Uterus (tissue), 2 donors: ENCODE results near the gene CACNB2.

Experiments used
- POLR2A ChIP-seq, 2 donors: fragments of 450-650 bp; IDR thresholded peaks; one replicate each; pipeline ENCODE4 v1.6.1; 2016; ENCODE audit warnings: antibody characterized with exemption in 2 of 2, mild to moderate bottlenecking in 1 of 2, moderate library complexity in 1 of 2
- TF ChIP-seq, protein P1 (sequence below), 4 experiments: fragments of 200-600 bp in 2 of 4; fragments of 450-650 bp in 2 of 4; sonication (generic) in 2 of 4; IDR thresholded peaks; one replicate each; pipeline ENCODE4 v1.5.1; 2016 to 2019; ENCODE audit warnings: antibody characterized with exemption in 4 of 4, mild to moderate bottlenecking in 2 of 4, moderate library complexity in 1 of 4

DNA sequence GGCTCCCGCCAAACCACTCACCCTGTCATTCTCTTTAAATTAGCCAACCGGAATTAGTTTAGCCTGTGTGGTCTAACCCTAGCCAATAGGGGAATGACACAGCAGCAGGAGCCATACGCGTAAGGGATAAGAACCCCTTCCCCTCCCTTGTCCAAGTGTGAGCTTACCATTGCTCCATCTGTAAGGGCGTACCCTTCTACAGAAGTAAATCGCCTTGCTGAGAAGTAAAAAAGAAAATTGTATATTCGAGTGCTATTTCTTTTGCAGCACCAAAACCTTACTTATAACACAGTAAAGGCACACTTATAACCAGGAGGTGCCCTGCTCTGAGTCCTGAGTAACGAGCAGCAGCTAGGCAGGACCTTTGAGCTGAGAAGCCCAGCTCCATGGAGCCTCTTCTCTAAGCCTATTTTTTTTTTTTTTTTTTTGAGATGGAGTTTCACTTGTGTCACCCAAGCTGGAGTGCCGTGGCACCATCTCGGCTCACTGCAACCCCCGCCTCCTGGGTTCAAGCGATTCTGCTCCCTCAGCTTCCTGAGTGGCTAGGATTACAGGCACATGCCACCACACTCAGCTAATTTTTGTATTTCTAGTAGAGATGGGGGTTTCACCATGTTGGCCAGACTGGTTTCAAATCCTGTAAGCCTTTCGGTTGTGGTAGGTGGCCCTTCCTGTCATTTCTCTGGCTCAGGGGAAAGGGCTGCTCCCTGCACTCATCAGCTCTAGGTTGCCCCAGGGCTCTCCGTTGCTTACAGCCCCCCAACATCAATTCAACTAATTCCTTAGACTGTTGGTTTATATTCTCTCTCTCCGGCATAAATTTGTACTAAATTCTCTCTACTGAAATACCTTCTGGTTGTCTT, 437.8 kb downstream of the CACNB2 start:
- TF ChIP-seq, protein P1, sequence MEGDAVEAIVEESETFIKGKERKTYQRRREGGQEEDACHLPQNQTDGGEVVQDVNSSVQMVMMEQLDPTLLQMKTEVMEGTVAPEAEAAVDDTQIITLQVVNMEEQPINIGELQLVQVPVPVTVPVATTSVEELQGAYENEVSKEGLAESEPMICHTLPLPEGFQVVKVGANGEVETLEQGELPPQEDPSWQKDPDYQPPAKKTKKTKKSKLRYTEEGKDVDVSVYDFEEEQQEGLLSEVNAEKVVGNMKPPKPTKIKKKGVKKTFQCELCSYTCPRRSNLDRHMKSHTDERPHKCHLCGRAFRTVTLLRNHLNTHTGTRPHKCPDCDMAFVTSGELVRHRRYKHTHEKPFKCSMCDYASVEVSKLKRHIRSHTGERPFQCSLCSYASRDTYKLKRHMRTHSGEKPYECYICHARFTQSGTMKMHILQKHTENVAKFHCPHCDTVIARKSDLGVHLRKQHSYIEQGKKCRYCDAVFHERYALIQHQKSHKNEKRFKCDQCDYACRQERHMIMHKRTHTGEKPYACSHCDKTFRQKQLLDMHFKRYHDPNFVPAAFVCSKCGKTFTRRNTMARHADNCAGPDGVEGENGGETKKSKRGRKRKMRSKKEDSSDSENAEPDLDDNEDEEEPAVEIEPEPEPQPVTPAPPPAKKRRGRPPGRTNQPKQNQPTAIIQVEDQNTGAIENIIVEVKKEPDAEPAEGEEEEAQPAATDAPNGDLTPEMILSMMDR (IDR thresholded peaks at IDR 0.05): no peak
- TF ChIP-seq POLR2A (IDR thresholded peaks at IDR 0.05): no peak
